Measurements from ENCODE around the gene GRAMD2B. TPM values are rescaled to one million over a fixed set of nuclear protein-coding genes. Genes with fewer than 3 reads are reported as not detected.

Gene GRAMD2B
- total RNA-seq, 1 experiment from 2014 or later: 6.7 TPM

GRCh38 chr5:126452477-126452876 is 29.3 kb downstream of the GRAMD2B start:
- H2AK5ac ChIP-seq (ENCODE audit: insufficient read length, low read length): no peak overlapping the region
- H4K8ac ChIP-seq (replicated peaks; ENCODE audit: insufficient read length, low read depth, low read length): no peak overlapping the region
- H4K91ac ChIP-seq (ENCODE audit: insufficient read length, low read depth, low read length): no peak overlapping the region
- peaks cover 2% of the 10 kb centered on the region for H3K79me1 ChIP-seq (ENCODE audit: insufficient read depth, low read depth, low read length, poor library complexity, severe bottlenecking)
- H3K23me2 ChIP-seq (ENCODE audit: insufficient read length, low read depth, low read length, poor library complexity, severe bottlenecking): no peaks in the 10 kb centered on the region
- H2BK12ac ChIP-seq (ENCODE audit: insufficient read length, low read depth, low read length): no peak overlapping the region
- H3K14ac ChIP-seq (ENCODE audit: insufficient read depth, low read length): no peak overlapping the region
- no peak overlapping the region for H2BK120ac ChIP-seq (ENCODE audit: low read depth, low read length, poor library complexity, severe bottlenecking)
- no peaks in the 10 kb centered on the region for H3K9me3 ChIP-seq (ENCODE audit: control insufficient read depth, low read depth, low read length)
- H3K4ac ChIP-seq (ENCODE audit: low read depth, low read length): no peak overlapping the region
- H2AFZ ChIP-seq (ENCODE audit: low read length): no peak overlapping the region
- no peak overlapping the region for H2BK20ac ChIP-seq (ENCODE audit: low read depth, low read length, poor library complexity, severe bottlenecking)
- H3K4me3 Mint-ChIP-seq: no peak overlapping the region
- no peak overlapping the region for H2BK5ac ChIP-seq (ENCODE audit: insufficient read length, low read length)
- no peak overlapping the region for H3K4me2 ChIP-seq (ENCODE audit: insufficient read depth, insufficient read length, low read length)
- H3K23ac ChIP-seq (ENCODE audit: insufficient read length, low read depth, low read length): no peak overlapping the region
- no peaks in the 10 kb centered on the region; the same call in 1 of the 2 replicates for H3K79me2 ChIP-seq (ENCODE audit: insufficient read depth, low read length)
- no peak for DNase-seq
- H3K4me1 ChIP-seq (ENCODE audit: insufficient read depth, low read length): no peaks in the 10 kb centered on the region
- H3K9ac ChIP-seq (ENCODE audit: extremely low read depth, insufficient read length, low read length): no peak overlapping the region
- no peaks in the 10 kb centered on the region for H3K27me3 ChIP-seq (ENCODE audit: insufficient read depth, low read length)
- H3K4me1 Mint-ChIP-seq: peaks cover 9 to 14% of the 10 kb centered on the region in 2 experiments
- no peak overlapping the region for H3T11ph ChIP-seq (ENCODE audit: low read length)
- no peak for TF ChIP-seq CTCF (conservative IDR thresholded peaks at IDR 0.05)
- H3K27me3 Mint-ChIP-seq (ENCODE audit: low read depth): no peaks in the 10 kb centered on the region
- H3K9me3 Mint-ChIP-seq: no peaks in the 10 kb centered on the region
- H2BK15ac ChIP-seq (ENCODE audit: low read depth, low read length): no peak overlapping the region
- no peak overlapping the region for H3K56ac ChIP-seq (ENCODE audit: insufficient read length, low read depth, low read length)
- peaks cover 0 to 10% (median 8%) of the 10 kb centered on the region in 3 experiments; a peak in 3 of 7 replicates for H3K36me3 Mint-ChIP-seq (ENCODE audit: insufficient read depth in 1 of 3, low read depth in 3 of 3)
- WGBS (ENCODE audit: extremely low coverage, insufficient read length, low lambda C conversion rate): no CpG with 5 or more reads among the region's 1 CpG
- no peak overlapping the region for H3K27ac ChIP-seq (ENCODE audit: insufficient read length, low read depth, low read length)
- H4K20me1 ChIP-seq (ENCODE audit: control insufficient read depth, insufficient read depth, insufficient read length): no peaks in the 10 kb centered on the region
- H3K18ac ChIP-seq (ENCODE audit: insufficient read length, low read depth, low read length): no peak overlapping the region
- H4K5ac ChIP-seq (ENCODE audit: insufficient read length, low read depth, low read length): no peak overlapping the region
- H3K27ac Mint-ChIP-seq: no peak overlapping the region
